Measurements from ENCODE around the gene PRDX1. TPM values are rescaled to one million over a fixed set of nuclear protein-coding genes. Genes with fewer than 3 reads are reported as not detected.

PRDX1 gene
- total and polyA plus RNA-seq, 2 of the 13 experiments (the other 11 are each of a cell fraction or from before 2014, with no cell fraction given): 761 to 1,898 TPM

DNA sequence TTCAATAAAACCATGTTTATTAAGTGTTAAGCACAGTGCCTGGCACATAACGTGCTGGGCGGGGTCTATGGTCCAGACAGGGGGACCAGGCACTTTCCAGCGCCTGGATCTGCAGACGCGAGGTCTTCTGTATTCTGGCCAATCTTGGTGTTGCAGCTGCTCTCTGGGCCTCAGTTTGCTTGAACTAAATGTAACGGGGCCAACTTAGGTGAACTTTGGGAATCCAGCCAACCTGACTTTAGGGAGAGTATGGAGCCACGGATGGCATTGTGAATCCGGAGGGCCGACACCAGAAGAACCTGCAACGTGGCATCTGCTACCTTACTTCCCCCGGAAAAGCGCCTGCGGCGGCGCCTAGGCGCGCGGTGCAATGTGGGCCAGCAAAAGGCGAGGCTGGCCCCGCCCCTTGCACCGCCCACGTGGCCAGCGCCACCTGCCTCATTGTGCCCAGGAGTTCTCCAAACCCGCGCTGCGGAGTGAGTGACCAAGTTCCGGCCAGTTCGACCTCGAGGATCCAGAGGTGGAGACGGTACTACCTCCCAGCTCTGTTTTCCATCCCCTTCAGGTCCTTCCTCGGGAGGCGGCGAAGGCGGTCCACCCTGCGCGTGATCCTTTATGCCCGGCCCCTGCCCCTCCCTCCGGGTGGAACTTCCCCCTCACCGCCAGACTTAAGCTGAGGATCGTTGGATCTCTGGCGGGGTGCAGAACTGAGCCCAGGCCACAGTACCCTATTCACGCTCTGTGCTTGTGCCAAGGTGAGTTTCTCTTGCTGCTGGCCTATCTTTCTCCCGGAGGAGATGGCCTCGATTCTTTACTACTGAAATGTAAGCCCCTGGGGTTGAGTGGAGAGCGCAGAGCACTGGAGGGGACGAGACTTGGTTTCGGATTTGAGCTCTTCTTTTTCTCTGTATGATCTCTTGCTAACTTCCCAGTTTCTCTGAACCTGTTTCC lies 29.0 kb upstream of the PRDX1 start, which contains the start of gene AKR1A1 (continued):
- TF ChIP-seq, protein P1, sequence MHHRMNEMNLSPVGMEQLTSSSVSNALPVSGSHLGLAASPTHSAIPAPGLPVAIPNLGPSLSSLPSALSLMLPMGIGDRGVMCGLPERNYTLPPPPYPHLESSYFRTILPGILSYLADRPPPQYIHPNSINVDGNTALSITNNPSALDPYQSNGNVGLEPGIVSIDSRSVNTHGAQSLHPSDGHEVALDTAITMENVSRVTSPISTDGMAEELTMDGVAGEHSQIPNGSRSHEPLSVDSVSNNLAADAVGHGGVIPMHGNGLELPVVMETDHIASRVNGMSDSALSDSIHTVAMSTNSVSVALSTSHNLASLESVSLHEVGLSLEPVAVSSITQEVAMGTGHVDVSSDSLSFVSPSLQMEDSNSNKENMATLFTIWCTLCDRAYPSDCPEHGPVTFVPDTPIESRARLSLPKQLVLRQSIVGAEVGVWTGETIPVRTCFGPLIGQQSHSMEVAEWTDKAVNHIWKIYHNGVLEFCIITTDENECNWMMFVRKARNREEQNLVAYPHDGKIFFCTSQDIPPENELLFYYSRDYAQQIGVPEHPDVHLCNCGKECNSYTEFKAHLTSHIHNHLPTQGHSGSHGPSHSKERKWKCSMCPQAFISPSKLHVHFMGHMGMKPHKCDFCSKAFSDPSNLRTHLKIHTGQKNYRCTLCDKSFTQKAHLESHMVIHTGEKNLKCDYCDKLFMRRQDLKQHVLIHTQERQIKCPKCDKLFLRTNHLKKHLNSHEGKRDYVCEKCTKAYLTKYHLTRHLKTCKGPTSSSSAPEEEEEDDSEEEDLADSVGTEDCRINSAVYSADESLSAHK (CRISPR knock-in tag; IDR thresholded peaks at IDR 0.05; ENCODE audit: borderline replicate concordance): 0 out of 2 replicates have a peak, but pooled peaks have one; percentile 17
- TF ChIP-seq, protein P2, sequence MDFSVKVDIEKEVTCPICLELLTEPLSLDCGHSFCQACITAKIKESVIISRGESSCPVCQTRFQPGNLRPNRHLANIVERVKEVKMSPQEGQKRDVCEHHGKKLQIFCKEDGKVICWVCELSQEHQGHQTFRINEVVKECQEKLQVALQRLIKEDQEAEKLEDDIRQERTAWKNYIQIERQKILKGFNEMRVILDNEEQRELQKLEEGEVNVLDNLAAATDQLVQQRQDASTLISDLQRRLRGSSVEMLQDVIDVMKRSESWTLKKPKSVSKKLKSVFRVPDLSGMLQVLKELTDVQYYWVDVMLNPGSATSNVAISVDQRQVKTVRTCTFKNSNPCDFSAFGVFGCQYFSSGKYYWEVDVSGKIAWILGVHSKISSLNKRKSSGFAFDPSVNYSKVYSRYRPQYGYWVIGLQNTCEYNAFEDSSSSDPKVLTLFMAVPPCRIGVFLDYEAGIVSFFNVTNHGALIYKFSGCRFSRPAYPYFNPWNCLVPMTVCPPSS (IDR thresholded peaks at IDR 0.05): no peak
- TF ChIP-seq NCOA5 (CRISPR knock-in tag; IDR thresholded peaks at IDR 0.05): no peak
- TF ChIP-seq, protein P3, sequence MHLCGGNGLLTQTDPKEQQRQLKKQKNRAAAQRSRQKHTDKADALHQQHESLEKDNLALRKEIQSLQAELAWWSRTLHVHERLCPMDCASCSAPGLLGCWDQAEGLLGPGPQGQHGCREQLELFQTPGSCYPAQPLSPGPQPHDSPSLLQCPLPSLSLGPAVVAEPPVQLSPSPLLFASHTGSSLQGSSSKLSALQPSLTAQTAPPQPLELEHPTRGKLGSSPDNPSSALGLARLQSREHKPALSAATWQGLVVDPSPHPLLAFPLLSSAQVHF (CRISPR knock-in tag; IDR thresholded peaks at IDR 0.05): 0 out of 2 replicates have a peak, but pooled peaks have one; percentile 47
- peak; percentile 78 for TF ChIP-seq SALL2 (CRISPR knock-in tag; IDR thresholded peaks at IDR 0.05)
- TF ChIP-seq ZNF501 (CRISPR knock-in tag; IDR thresholded peaks at IDR 0.05): peak; percentile 93
- TF ChIP-seq ZFP1 (CRISPR knock-in tag; IDR thresholded peaks at IDR 0.05): no peak
- peak; percentile 86; the same call in 1 of the 2 replicates for TF ChIP-seq CENPT (CRISPR knock-in tag; IDR thresholded peaks at IDR 0.05; ENCODE audit: low read depth)
- TF ChIP-seq ZNF878 (CRISPR knock-in tag; IDR thresholded peaks at IDR 0.05): no peak
- TF ChIP-seq ZNF432 (CRISPR knock-in tag; IDR thresholded peaks at IDR 0.05; ENCODE audit: borderline replicate concordance): 0 out of 2 replicates have a peak, but pooled peaks have one; percentile 20
- TF ChIP-seq SNRNP70 (IDR thresholded peaks at IDR 0.05; ENCODE audit: low read depth, low read length): no peak
- TF ChIP-seq, protein P4, sequence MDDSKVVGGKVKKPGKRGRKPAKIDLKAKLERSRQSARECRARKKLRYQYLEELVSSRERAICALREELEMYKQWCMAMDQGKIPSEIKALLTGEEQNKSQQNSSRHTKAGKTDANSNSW (CRISPR knock-in tag; IDR thresholded peaks at IDR 0.05; ENCODE audit: borderline replicate concordance): peak; percentile 68; the same call in 1 of the 2 replicates
- no peak for TF ChIP-seq SMARCC2 (IDR thresholded peaks at IDR 0.05)
- TF ChIP-seq POGZ (CRISPR knock-in tag; IDR thresholded peaks at IDR 0.05): peak; percentile 58; the same call in 1 of the 2 replicates
- peak; percentile 81 for TF ChIP-seq GFI1 (CRISPR knock-in tag; IDR thresholded peaks at IDR 0.05; ENCODE audit: borderline replicate concordance)
- TF ChIP-seq MTA3 (CRISPR knock-in tag; IDR thresholded peaks at IDR 0.05): no peak
- TF ChIP-seq RORA (CRISPR knock-in tag; IDR thresholded peaks at IDR 0.05): no peak
- peak; percentile 63 for TF ChIP-seq ZNF792 (CRISPR knock-in tag; IDR thresholded peaks at IDR 0.05)
- TF ChIP-seq NFKBIZ (CRISPR knock-in tag; IDR thresholded peaks at IDR 0.05): 0 out of 2 replicates have a peak, but pooled peaks have one; percentile 56
- peak; percentile 17; the same call in 1 of the 2 replicates for TF ChIP-seq ZNF737 (CRISPR knock-in tag; IDR thresholded peaks at IDR 0.05; ENCODE audit: borderline replicate concordance)
- peak; percentile 84 for TF ChIP-seq ZFX (CRISPR knock-in tag; IDR thresholded peaks at IDR 0.05; ENCODE audit: low read depth)
- TF ChIP-seq KLF11 (CRISPR knock-in tag; IDR thresholded peaks at IDR 0.05): no peak
- no peak for TF ChIP-seq ZNF251 (CRISPR knock-in tag; IDR thresholded peaks at IDR 0.05)

All from HepG2 (cell line).